ENCODE data around the gene SLC6A13.
"Not testable (repeated sequence)": the region's sequence is repeated elsewhere in the genome, so short reads cannot be mapped to it uniquely, and the experiment has no call there.

SLC6A13 gene

DNA sequence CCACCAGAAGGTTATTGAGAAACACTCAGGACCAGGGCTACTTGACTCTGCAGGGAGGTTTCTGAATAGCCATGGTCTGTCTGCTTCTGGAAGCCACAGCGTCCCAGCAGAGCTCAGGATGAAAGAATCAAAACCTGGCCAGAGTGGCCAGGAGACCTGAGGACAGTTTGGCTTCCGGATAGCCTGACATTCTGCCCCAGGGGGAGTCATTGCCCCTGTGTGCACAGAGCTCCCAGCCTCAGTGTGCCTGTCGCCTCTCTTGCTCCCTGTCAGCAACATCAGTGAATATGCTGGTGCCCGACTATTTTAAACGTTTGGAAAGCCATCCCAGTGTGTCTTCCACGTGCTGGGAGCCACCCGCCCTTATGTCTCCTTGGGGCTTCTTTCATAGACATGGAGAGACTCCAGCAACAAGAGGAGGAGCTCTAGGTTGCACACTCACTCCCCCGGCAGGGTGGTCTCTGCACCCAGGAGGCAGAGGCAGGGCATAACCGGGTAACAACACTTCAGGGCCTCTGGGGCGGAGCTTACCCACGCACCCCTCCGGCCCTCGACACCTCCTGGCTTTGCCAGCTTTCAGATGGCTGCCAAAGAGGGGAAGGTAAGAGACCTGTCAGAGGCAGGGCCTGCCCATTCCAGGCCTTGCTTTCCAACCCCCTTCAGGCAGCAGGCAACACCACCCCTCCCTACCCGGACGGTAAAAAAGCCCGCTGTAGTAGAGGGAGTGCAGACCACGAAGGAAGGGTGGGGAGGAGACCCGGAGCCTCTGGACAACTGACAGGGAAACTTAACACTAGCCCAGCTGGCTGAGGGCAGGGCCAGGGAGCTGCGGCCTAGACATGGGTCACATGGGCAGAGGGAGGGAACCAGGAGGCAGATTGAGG is 29.7 kb downstream of the SLC6A13 start:
- DNase-seq, result no peak

DNA sequence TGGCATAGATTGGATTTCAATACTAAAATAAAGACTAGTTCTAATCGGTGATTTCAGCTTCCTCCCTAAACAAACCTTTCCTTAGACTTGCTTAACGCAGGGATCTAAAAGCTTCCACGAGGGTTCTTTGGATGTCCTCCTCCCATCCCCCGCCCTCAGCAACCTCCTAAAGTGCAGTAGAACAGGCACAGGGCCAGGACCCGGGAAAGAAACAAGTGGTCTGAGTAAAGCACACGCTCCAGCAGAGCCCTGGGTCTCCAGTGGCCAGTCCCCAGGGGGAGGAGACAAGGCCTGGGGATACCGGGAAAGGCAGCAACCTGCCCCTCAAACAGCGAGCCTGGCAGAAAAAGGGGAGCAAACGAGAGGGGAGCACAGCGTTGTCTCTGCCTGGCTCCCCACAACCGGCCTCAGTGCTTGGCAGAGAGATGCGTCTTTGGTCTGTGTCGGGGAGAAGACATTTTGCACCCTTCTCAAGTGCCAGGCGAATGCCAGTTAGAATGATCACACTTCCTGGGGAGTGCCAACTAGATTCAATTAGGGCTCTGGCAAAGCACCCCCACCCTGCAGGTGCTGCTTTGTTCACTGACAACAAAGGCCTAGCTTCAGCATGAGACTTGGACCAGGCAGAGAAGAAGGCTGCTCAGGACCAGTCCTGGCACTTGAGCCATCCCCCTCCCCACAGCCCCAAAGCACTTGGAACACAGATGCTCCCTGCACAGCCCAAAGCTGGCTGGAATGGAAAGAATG is 31.5 kb downstream of the SLC6A13 start:
- peak; percentile 37 to 47 for DNase-seq

DNA sequence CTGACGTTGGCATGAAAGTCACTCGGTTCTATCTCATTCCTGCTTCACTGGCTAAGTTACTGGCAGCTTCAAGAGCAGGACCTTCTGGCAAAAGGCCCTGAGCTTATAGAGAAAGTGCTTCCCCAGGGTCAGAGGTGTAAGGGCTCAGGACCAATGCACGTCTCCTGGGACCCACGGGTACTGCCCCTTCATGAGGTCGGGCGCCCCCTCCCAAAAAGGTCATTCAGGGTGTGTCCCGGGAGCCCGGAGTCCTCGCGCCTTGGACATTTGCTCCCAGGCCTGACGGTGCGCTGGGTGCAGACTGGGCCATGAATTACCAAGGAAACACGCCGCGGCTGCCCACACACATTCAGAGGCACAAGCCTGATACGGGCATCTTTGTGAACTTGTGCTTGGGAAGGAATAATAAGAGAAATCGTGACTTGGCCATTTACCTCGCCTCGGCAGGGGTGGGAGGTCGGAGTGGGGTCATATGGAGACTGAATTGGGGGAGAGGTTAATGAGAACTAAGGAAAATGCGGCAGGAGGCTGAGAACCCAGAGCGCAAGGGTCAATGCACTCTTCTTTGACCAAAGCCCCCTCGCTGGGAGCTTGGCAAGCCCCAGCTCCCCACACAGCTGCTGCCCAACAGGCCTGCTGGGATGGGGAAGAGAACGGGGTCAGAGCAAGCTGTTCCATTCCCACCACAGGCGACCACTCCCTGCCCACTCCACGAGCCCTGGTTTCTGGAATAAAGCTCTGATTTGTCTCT is 33.0 kb downstream of the SLC6A13 start:
- DNase-seq, result peak; percentile 8 to 15

DNA sequence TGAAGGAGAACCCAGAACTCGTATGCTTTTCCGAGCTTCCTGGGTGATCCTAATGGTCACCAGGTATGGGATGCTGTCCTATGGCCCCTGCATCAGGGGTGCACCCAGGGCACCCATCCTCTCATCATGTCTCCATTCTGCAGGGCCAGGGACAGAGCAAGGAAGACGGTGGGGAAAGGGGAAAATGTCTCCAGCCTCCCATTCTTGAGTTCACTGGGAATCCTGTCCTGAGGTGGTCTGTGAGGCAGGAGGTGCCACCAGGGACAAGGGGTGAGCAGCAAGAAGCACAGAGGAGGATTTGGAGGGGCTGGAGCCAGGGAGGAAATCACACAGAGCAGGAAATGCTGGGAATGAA is 33.8 kb downstream of the SLC6A13 start:
- DNase-seq, result no peak

DNA sequence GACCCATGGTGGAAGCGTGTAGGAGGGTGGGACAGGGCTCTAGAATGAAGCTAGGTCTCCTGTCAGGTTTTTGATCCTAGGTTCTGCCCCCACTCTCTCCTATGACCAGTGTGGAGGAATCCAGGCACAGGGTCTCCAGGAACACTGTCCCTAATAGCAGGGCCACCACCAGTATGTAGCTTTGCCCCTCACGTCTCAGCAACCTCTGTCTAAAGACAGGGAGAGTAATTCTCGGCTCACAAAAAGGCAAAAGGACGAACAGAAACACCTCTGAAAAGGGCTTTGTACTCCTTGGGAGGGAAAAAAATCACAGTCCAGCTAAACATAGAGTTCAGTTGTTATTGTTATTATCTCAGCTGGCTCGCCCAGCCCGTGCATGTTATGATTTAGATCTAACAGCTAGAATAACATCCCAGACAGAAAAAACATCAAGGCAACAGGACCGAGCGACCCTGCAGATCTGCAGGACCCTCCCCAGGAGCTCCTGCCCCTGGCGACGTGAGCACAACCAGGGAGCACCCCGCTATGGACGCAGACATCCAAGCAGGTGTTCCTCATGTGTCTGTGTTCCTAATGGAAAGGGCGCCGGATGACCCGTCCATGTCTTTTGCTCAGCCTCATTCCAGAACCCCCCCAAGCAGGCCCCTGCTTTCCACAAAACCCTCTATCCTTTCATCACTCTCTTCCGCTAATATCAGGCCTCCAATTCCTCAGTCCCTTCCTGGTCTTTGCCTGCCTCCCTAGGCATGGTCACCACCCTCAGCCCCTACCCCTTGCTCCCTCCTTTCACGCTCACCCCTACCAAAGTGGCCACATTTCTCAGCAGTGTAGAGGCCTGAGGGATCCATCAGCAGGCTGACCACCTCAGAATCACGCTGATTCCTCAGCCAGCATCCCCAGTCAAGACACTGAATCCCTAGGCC is 34.5 kb downstream of the SLC6A13 start:
- no peak for DNase-seq

DNA sequence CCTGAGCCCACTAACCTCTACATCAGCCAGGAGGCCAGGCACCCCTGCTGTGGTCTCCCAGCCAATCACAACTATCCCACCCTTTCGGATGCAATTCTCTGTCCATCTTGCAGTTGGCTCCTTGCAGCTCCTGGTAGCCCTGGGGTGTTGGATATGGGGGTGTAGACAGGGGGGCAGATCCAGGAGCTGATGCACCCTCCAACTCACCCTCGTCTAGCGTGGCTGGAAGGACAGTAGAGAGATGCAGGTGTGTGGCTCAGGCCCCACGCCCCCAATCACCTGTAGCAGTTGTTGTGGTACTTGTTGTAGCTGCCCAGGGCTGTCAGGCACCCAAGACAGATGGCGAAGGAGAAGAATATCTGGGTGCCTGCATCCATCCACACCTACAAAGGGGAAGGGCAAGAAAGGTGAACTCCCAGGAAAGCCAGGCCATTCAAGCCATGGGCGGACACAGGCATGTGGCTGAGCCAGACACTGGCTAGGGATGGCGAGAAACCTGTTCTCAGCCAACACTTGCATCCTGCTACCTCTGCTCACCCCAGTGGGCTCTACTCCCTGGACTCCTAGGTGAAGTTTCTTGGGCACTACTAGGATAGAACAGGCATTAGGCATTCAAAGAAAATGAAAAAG is 35.2 kb downstream of the SLC6A13 start:
- DNase-seq, result no peak

DNA sequence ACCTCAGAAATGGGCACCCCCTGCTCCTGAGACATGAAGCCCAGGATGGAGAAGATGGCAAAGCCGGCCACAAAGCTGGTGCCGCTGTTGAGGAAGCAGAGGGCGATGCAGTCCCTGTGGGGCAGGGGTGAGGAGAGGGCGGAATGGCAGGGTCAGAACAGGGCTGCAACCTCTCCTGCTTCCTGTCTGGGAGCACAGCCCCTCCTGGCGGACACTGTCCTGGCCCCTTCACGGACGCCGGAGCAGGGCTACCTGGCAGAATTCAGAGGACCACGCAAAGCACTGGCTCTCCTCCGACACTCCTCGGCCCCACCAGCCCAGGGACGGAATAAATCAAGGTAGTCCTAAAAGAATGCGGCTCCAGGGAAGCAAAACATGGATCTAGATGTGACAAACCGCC is 36.2 kb downstream of the SLC6A13 start:
- DNase-seq, result no peak

DNA sequence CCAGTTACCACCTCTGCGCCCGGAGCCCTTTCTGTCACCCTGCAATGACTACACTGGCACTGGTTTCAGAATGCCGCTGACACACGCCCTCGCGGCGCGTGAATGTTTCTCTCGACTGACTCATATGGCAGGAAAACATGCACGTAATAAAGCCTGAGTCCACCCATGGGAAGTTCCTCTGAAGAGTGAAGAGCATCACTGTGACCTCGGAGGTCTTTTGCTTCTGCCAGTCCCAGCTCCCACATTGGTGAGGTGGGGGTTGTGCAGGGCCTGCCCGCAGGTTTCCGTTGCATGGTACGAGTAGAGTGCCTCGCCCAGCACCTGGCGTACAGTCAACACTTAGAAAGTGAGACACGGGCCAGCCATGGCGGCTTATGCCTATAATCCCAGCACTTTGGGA is 37.6 kb downstream of the SLC6A13 start:
- DNase-seq, result no peak

DNA sequence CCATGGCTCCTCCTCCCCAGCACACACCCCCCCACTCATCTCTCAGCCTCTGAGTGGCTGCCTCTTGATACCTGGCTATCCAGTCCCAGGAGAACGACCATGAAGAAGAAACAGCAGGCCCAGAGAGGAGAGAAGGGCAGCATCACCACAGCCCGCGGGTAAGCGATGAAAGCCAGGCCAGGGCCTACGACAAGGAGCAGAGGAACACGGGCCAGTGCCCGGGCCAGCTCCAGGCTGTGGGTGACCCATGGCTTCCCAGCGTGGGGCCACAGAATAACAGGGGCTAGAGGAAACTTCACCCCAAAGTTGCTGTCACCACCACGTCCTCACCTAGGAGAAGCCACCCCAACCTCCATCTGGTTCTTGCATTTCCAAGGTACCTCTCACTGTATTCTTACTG is 38.3 kb downstream of the SLC6A13 start:
- DNase-seq, result no peak

DNA sequence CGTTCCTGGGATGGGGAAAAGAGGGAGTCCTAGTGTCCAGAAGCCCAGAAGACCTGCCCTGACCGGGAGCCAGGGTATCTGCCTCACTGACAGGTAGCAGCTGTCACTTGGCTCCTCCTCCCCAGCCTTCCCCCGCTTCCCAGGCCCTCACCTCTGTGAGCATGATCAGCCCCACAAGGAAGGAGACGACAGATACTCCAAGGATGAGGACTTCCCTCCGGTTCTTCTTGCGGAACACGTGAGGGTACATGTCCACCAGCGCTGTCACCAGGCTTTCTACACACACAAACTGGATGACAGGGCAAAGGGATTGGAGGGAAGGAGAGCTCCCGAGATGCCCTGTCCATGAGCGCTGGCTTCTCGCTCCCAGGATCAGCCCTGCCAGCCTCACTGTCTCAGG is 38.8 kb downstream of the SLC6A13 start:
- DNase-seq, result no peak

DNA sequence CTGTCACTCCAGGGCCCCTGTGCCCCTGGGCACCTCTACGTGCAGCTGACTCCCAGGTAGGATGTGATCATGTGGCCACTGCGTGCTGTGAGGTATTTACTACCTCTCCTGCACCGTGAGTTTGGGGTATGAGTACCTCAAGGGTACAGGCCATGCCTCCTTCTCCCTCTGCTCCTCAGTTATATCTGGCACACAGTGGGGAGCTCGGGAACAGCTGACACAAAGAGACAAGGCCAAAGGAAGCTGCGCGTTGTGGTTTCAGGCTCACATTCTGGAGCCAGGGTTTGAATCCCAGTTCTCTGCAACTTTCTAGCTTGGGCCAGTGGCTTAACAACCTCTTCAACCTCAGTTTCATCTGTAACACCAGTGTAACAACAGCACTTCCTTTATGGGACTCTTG is 40.9 kb downstream of the SLC6A13 start:
- no peak for DNase-seq

DNA sequence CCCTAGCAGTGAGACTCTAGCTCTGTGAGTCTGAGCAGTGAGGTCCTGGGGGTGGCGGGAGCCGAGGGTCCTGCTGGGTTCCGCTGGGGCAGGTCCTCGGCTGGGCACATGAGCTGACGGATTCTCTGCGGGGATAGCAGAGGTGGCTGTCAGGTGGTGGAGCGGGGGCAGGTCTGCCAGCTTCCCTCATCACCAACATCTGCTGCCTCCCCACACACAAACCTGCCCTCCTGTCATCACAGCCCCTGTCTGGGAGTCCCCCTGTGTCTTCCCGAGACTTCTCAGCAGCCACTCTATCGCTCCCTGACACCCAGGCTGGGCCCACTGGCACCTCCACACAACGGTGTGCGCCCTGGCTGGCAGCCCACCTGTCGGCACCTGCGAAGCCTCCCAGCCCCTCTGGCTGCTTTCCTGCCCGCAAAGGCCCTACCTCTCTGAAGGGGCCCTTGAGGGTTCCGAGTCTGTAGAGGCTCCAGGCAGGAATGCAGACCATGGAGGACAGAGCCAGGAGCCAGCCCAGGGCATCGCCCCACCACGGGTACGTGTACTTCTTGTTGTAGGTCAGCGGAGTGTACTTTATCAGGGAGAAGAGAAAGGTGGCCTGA is 41.6 kb downstream of the SLC6A13 start:
- no peak for DNase-seq

DNA sequence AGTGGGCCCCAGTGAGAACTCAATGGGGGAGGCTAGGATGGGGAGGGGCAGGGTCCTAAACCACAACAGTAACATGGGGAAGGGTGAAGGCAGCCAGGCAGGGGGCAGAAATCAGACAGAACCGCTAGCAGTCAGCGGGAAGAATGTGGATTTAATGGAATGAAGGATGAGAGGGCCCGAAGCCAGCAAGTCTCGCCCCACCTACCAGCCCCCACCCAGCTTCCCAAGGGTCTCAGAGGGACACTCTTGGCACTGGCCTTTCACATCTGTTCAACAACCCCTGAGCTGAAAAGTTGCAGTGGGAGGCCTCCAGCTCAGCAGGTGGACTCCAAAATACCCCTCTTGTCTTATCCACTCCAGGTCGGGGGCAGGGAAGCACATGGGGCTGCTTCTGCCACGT is 42.1 kb downstream of the SLC6A13 start:
- DNase-seq, result no peak

DNA sequence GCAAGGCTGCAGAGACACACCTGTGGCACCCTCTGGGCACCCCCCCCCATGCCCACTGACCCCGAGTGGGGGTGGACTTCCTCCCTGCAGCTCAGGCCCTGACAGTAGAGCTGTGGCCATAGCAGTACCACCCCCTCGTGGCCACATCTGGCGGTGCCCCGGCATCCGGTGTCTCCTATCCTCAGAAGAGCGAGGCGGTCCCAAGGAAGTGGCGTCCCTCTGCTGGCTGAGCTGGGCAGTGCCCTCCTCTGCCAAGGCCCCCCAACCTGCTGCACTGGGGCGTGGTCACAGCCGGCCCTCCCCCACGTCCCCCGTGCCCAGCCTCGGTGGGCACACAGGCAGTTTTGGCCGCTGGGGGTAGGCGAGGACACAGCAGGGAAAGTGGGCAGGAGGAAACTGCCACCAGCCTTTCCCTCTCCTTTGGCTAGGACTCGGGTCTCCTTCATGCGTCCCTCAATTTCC is 42.7 kb downstream of the SLC6A13 start:
- peak; percentile 3 to 46 for DNase-seq

DNA sequence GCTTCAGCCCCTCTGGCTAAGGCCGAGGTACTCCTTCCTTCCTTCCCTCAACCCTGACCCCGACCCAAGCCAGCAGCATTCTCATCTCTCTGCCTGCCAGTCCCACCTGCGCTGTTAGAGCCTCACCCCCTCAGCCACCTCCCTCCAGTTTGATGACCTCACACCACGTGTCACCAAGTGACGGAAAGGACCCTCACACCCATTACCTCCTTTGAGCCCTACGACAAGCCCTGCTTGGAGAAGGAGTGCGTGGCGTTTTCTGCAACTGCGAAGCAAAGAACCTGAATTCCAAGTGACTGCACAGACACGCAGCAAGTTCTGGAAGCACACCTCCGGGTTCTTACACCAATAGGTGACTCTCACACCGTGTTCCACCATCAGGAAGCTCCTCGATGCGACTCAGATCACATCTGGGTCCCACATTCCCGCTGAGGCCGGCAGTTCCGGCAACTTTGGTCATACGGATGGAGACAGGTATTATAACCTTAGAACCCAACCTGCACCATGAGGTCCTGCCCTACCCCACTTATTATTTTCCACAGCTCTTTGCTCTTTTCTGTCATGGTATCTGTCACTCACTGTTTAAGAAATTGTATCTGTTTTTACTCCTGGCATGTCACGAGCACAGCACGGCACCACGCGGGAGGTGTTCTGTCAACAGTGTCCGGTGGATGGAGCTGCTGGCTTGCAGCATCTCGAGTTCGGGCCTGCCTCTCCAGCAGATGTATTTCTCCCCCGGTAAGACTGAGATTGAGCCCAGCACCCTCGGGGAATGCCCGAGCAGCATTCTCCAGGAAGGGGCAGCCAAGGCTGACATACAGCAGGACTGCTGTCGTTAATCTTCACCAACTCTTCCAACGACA is 43.7 kb downstream of the SLC6A13 start:
- no peak for DNase-seq

DNA sequence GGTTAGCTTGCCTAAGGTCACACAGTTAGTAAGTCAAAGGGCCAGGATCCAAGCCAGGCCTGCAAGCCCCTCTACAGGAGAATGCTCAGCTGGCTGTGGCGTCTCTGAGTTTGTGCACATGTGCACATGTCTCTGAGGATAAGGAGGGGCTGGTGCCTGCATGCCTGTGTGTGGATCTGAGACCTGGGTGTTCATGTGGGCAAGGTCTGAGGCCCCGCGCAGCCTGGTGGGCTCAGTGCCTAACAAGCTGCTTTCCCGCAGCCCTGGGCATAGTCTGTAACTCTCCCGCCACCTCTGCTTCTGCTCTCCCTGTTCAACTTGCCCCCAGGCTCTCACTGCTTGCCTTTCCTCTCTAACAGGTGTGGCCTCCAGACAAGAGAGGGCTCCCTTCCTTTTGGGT is 44.4 kb downstream of the SLC6A13 start:
- no peak for DNase-seq

DNA sequence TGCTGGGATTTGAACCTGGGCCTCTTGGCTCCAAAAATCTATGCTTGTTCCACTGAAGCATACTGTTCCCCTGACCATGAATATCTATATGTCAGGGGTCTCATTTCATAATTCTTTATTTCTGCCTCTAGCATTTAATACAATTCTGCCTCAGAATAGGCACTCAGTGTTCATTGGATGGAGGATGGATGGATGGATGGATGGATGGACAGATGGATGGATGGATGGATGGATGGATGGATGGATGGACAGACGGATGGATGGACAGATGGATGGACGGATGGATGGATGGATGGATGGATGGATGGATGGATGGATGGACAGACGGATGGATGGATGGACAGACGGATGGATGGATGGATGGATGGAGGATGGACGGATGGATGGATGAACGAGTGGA is 45.6 kb downstream of the SLC6A13 start:
- not testable (repeated sequence) for DNase-seq

DNA sequence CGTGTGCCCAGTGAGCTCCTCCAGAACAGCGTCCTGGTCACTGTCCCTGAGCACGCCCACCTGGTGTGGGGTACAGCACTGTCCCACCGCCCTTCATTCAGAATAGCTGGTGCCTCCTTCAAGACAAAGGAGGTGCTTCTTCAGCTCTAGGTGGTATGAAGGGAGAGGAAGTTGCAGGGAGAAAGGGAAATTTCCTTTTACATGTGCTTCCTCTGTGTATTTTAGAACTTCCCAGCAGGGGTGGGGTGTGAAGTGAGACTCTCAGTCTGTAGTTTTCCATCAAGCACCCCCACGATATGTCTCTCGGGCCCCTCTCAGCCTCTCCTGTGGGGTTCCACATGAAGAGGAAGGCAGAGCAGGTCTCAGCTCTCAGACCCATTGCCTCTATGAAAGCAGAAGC is 47.5 kb downstream of the SLC6A13 start:
- DNase-seq, result no peak

DNA sequence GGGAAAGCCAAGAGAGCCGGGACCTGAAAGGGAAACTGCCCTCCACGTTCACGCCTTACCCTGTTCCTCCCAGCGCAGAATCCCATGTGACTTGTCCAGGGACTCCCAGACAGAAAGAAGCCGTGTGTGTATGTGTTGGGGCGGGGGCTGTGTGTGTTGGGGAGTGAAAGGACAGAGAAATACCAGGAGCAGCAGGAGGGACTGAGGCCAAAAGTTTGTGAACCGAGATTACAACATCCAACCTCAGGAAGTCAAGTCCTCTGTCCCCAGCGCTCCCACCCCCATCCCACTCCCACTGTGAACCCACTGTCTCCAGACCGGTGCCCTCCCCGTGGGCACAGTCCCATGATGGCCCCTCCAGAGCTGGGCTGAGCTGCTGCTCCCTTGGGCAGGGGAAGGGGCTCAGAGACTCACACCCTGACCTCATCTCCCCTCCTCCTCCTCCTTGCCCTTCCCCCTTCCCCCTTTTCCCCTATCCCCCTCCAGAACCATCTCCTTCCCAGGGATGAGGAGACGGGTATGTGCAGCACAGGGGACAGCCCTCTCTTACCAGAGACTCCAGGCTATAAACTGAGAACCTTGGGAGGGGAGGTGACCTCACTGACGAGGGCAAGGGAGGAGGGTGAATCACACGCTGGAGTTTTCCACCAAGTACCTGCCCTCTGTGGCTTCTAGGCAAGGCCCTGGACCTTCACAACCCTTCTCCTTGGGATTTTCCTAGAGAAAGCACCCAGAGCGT is 48.5 kb downstream of the SLC6A13 start, which contains the start of gene SLC6A12:
TSS of gene SLC6A12 (minus strand) at position 155 of the 739 bp plus-strand sequence. CDS start 4,171 bp downstream, outside the sequence.
- DNase-seq, result no peak

Measured in hippocampal formation (tissue), 2 donors.